Right cardiac atrium (tissue), 5 donors: Measurements from ENCODE around the gene RAB33B. TPM values are rescaled to one million over a fixed set of nuclear protein-coding genes. Genes with fewer than 3 reads are reported as not detected.

Experiments
- ATAC-seq, 2 donors: fragments of 200-7000 bp; cut with Tn5 transposase; one replicate each; pipeline versions ENCODE4 v1.8.0 to v1.9.1; 2020; ENCODE audit warnings: moderate library complexity in 2 of 2, mild to moderate bottlenecking in 1 of 2
- DNase-seq, 3 donors: peaks; one replicate each; pipeline ENCODE4 v3.0.0-alpha.2; 2020
- H3K27ac ChIP-seq: one replicate; pipeline ENCODE4 v1.5.1; 2013; ENCODE audit warnings: mild to moderate bottlenecking, low read length, control low read depth, moderate library complexity
- H3K27me3 ChIP-seq: one replicate; pipeline ENCODE4 v1.6.1; 2013; ENCODE audit not compliant: control insufficient read depth, insufficient read depth
- H3K4me1 ChIP-seq: one replicate; pipeline ENCODE4 v1.6.1; 2013; ENCODE audit warnings: low read length; ENCODE audit not compliant: control insufficient read depth, insufficient read depth
- H3K4me3 ChIP-seq: one replicate; pipeline ENCODE4 v1.5.1; 2013; ENCODE audit warnings: low read length, control low read depth
- H3K9me3 ChIP-seq: one replicate; pipeline ENCODE4 v1.6.1; 2013; ENCODE audit warnings: low read length; ENCODE audit not compliant: control insufficient read depth
- WGBS: extraction: QIAGEN DNeasy Blood & Tissue Kit; methylation state at CpG from one replicate; pipeline ENCODE4 v1.1.7; 2013; 5-methylcytosine and 5-hydroxymethylcytosine counted together
- intact Hi-C, 4 donors: fragments of 100-400 bp; cut with DNase I; formaldehyde crosslinking; loops; one replicate each; pipeline versions ENCODE4 v1.11.0 to v1.14.0; 2022 to 2023
- polyA plus RNA-seq: library from polyadenylated mRNA; stranded (reverse); fragments of 200-250 nt; gene quantifications from one replicate; pipeline ENCODE4 v1.2.3, GENCODE V29; 2013
- total RNA-seq, 4 donors: library from RNA; stranded (reverse); fragmentation: NEBNext Ultra II Directional; extraction: Animal tissue kit (Norgen Biotek cat#: 25700); gene quantifications; one replicate each; pipeline ENCODE4 v1.2.1, GENCODE V29; 2021
- donor health status: healthy with polysubstance abuse.
- donor health status: DM: no; HTN: yes; CAD: no.
- donor health status: DM: no; HTN: no; CAD: no.
- donor health status: DM: no; HTN: yes; CAD: no; lungs with severe emphysema.
- donor health status: DM: yes; HTN: yes; CAD: no.

RAB33B gene
- total and polyA plus RNA-seq, 5 donors, result 3.5 to 7.9 (median 7.1) TPM

- ATAC-seq, result no peak
- no peak for DNase-seq
- H3K27ac ChIP-seq, result no peak overlapping the region
These were observed 54.8 kb downstream of the RAB33B start for GRCh38 chr4:139508581-139509237.

DNA sequence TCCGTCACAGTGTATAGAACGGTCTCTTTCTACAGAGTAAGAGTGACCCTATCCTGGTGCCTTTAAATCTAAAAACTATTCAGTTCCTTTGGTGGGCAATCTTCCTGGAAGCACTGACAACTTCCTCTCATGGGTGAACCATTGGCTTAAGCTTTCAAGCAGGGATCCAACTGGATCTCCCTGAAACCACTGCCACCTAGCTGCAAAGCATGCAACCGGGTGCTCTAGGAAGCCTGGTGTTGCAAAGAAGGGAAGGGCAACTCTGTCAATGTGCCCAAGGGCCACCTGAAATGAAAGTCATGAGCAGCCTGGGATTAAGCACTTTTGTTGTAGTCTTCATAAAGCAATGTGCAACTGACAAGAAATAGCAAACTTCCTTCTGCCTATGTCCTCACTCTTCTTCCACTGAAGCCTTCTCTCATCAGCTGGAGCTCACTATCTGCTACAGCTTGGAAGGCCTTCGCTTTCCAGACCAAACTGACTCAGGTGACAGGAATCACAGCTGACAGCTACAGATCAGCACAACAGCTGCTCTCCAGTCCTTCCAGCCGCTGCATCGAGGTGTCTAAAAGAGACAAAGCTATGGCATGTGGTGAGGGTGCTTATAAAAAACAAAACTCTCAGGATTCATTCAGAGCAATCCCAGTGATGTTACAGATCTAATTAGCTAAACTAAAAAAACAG is 55.9 kb downstream of the RAB33B start:
- ATAC-seq, result peak; percentile 60 to 63

More at GRCh38 chr4:139508581-139509237, 54.8 kb downstream of the RAB33B start:
- no peaks in the 10 kb centered on the region for H3K9me3 ChIP-seq
- 71% methylated on average over 11 of the region's 11 CpGs for WGBS
- H3K4me1 ChIP-seq, result peaks cover 3% of the 10 kb centered on the region
- intact Hi-C loops, result no loop called here
- no peak overlapping the region for H3K4me3 ChIP-seq
- H3K27me3 ChIP-seq, result no peaks in the 10 kb centered on the region

DNA sequence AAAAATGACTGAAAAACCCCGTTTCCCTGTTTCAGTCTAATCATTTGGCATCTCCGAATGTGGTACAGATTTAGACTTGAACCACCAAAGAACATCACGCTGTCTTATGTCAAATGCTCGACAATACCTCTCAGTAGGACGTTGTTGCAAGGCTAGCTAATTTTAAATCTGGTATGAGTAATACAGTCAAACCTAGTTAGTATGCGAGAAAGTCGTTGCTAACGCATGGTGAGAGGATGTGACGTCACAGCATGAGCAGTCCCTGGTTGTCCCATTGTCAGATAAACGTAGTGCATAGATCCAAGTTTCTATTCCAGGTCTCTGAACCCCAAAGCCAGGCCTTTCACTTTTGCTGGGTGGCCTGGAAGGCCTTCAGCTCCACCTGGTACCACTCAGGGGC is 57.4 kb downstream of the RAB33B start:
- peaks cover 9% of the 10 kb centered on the region for H3K4me1 ChIP-seq
- 65% methylated on average over 10 of the region's 10 CpGs for whole genome bisulfite sequencing
- no peak for DNase-seq
- no peak for ATAC-seq
- H3K9me3 ChIP-seq, result no peaks in the 10 kb centered on the region
- no peak overlapping the region for H3K4me3 ChIP-seq
- intact Hi-C loops, result no loop called here
- H3K27me3 ChIP-seq, result no peaks in the 10 kb centered on the region
- no peak overlapping the region for H3K27ac ChIP-seq

More for the DNA sequence above, 55.9 kb downstream of the RAB33B start:
- intact Hi-C loops, result no loop called here
- no peak for DNase-seq
- 70% methylated on average over 6 of the region's 6 CpGs for WGBS
- Histone ChIP-seq H3K9me3 (no peaks in the 10 kb centered on the region), H3K4me1 (peaks cover 8% of the 10 kb centered on the region), H3K4me3 (no peak overlapping the region), H3K27ac (peak overlapping the region; percentile 48), H3K27me3 (no peaks in the 10 kb centered on the region)

DNA sequence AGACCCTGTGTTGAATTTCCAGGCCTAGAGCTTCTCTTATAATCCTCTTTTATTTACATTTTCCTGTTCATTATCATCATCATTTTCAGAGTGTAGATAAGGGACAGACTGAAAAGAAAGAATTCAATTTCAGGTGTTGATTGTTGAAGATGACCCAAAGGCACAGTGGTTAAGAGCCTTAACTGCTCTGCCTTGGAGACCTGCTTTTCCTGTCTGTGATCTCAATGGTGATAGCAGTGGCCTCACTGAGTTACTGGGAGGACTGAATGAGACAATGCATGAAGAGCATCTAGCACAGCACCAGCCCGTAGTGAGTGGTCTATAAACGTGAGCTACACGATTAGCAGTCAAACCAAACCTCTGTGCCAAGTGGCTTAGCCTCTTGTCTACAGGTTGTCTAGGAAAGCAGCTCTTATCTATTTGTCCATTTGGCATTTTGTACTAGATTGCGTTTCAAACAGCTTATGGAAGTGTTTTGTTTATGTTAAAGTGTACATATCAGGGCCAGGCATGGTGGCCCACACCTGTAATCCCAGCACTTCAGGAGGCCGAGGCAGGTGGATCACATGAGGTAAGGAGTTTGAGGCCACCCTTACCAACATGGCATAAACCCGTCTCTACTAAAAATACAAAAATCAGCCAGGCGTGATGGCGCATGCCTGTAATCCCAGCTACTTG is 60.6 kb downstream of the RAB33B start:
- intact Hi-C loops, result no loop called here
- Histone ChIP-seq H3K9me3 (no peaks in the 10 kb centered on the region), H3K27ac (peak overlapping the region; percentile 36), H3K4me1 (peaks cover 6% of the 10 kb centered on the region), H3K27me3 (no peaks in the 10 kb centered on the region), H3K4me3 (no peak overlapping the region)
- DNase-seq (no peak), ATAC-seq (no peak)
- 75% methylated on average over 8 of the region's 8 CpGs for WGBS

DNA sequence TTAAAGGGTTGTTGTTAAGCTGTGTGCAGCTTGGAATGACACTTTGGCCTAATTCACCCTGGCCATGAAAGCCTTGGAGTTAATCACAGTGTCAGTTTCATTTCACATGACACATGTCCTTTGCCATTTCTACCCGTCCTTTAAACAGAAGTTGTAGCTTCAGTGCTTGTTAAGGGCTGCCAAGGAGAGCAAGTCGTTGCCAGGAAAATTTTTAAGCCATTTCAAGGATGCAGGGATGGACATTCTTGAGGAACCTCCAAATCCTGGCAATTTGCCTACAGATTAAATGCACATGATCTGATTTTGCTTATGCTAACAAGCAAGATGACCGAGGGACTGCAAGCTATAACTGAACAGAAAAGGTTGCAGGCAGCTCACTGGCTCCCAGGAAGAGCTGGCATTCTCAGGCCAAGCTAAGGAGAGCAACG is 61.6 kb downstream of the RAB33B start:
- Histone ChIP-seq H3K4me3 (no peak overlapping the region), H3K4me1 (peaks cover 6% of the 10 kb centered on the region), H3K27ac (peak overlapping the region; percentile 43), H3K9me3 (no peaks in the 10 kb centered on the region), H3K27me3 (no peaks in the 10 kb centered on the region)
- WGBS, result 24% methylated on average over 4 of the region's 4 CpGs
- intact Hi-C loops, result no loop called here
- ATAC-seq, result peak; percentile 61 to 72
- DNase-seq, result no peak

DNA sequence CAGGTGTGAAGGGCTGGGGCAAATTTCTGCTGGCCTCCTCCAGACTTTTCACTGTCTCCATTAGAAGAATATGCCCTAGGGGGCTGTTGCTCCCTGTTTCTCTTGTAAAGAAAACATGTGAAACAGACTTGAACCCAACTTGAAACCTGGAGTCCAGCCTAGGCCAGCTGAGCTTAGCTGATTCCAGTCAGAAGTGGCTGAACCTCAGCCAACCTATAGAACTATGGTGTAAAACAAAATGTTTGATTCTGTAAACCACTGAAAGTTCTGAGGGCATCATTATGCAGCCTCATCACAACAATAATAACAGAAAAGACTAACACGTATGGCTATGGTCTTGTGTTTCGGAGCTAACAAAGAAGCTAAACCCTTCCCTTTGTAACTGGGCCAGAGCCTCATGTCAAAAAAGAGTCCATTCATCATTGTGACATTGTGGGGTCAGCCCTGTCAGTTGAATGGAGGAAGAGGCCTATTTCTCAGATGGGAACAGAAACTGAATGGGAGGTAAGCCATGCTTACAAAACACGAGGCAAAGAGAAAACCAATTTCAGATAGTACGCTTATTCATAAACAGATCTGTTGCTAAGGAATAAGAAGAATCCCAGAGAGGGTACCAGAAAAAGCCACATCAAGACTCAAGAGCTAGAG is 68.0 kb downstream of the RAB33B start:
- intact Hi-C loops, result no loop called here
- H3K27ac ChIP-seq, result no peak overlapping the region
- WGBS, result 78% methylated on average over 4 of the region's 4 CpGs

DNA sequence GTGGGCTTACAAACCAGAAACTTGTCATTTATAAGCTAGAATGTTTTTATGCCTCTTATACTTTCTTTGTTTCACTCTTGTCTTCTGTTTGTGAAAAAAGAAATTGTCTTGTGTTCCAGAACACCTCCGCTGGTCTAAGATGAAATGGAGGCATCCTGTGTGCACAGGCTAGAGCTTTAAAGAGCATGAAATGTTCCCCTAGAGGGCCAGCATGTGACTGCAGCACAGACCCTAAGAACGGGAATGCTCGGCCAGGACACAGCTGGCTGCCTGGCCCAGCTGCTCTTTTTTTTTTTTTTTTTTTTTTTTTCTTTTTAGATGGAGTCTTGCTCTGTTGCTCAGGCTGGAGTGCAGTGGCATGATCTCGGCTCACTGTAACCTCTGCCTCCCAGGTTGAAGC is 68.5 kb downstream of the RAB33B start:
- H3K27ac ChIP-seq, result no peak overlapping the region
- no peaks in the 10 kb centered on the region for H3K9me3 ChIP-seq
- ATAC-seq (peak; percentile 51 to 65), DNase-seq (peak in 1 of 3 donors; percentile 54)
- H3K4me1 ChIP-seq, result no peaks in the 10 kb centered on the region
- intact Hi-C loops, result no loop called here
- no peaks in the 10 kb centered on the region for H3K27me3 ChIP-seq
- WGBS, result 70% methylated on average over 4 of the region's 4 CpGs
- no peak overlapping the region for H3K4me3 ChIP-seq

More for the DNA sequence above, 68.0 kb downstream of the RAB33B start:
- Histone ChIP-seq H3K4me3 (no peak overlapping the region), H3K9me3 (no peaks in the 10 kb centered on the region), H3K27me3 (no peaks in the 10 kb centered on the region), H3K4me1 (no peaks in the 10 kb centered on the region)
- DNase-seq, result no peak
- no peak for ATAC-seq

DNA sequence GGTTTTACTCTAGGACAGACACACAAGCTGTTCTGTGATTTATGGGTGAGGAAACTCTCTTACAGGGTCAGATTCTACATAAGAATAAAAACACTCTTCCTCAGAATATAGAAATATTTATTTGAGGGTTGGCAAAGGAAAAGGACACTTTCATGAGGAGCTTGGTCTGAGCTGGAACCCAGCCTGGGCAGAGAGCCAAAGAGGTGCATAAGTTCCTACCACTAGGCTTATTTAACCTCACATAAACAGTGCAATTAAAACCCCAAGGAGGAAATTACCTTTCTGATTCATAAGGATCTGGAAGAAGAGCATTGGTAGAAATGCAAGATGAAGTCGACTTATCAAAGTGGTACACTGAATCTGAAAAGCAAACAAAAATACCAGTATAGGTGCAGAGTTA is 69.2 kb downstream of the RAB33B start:
- 89% methylated on average over 1 of the region's 1 CpG for WGBS
- H3K4me1 ChIP-seq, result no peaks in the 10 kb centered on the region
- no peaks in the 10 kb centered on the region for H3K27me3 ChIP-seq
- DNase-seq (peak in 1 of 3 donors; percentile 65), ATAC-seq (no peak)
- H3K27ac ChIP-seq, result no peak overlapping the region
- no peaks in the 10 kb centered on the region for H3K9me3 ChIP-seq
- intact Hi-C loops, result no loop called here
- H3K4me3 ChIP-seq, result no peak overlapping the region

DNA sequence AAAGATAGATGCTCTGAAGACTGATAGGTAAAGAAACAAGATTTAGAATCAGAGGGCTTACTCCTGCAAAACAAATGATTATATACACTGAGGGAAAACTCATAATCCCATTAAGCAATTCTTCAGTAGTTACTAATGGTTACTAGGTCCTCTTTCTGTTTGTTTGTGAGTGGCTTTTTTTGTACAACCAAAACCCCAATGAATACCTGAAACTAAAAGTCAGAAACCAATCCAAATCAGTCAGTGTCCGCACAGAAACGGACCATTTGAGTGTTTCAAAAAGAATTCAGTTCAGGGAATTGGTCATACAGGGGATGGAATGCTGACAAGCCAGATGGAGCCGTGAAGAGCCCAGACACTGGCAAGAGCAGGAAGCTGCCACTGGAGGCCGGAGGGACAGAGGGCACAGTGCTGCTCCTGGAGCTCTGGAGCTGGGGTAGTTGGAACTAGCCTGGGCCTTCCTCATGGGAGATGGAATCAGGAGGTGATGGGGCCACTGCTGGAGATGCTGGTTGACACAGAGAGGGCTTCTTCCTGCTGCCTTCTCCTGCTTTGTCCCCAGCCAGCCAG is 70.2 kb downstream of the RAB33B start:
- no peak overlapping the region for H3K4me3 ChIP-seq
- no peak overlapping the region for H3K27ac ChIP-seq
- WGBS, result 78% methylated on average over 4 of the region's 4 CpGs
- H3K4me1 ChIP-seq, result no peaks in the 10 kb centered on the region
- no peaks in the 10 kb centered on the region for H3K9me3 ChIP-seq
- no peaks in the 10 kb centered on the region for H3K27me3 ChIP-seq
- ATAC-seq, result no peak
- intact Hi-C loops, result no loop called here
- no peak for DNase-seq

- H3K9me3 ChIP-seq, result no peaks in the 10 kb centered on the region
- H3K4me3 ChIP-seq, result no peak overlapping the region
- no peak overlapping the region for H3K27ac ChIP-seq
- H3K4me1 ChIP-seq, result no peaks in the 10 kb centered on the region
- ATAC-seq (no peak), DNase-seq (no peak)
- WGBS, result 42% methylated on average over 2 of the region's 2 CpGs
- intact Hi-C loops, result no loop called here
- no peaks in the 10 kb centered on the region for H3K27me3 ChIP-seq
These were observed 71.5 kb downstream of the RAB33B start for GRCh38 chr4:139525414-139525813.
